ENCODE results near the gene TAF11L10.

- TF ChIP-seq RAD21 (IDR thresholded peaks at IDR 0.05; ENCODE audit: low read depth) (no peak), NFIC (IDR thresholded peaks at IDR 0.05) (no peak), FOXM1 (IDR thresholded peaks at IDR 0.05; ENCODE audit: borderline replicate concordance, low read depth) (no peak), YY1 (IDR thresholded peaks at IDR 0.05; ENCODE audit: low read depth) (no peak), ZBTB7A (IDR thresholded peaks at IDR 0.05; ENCODE audit: low read depth) (no peak)
- TF ChIP-seq, protein P1, sequence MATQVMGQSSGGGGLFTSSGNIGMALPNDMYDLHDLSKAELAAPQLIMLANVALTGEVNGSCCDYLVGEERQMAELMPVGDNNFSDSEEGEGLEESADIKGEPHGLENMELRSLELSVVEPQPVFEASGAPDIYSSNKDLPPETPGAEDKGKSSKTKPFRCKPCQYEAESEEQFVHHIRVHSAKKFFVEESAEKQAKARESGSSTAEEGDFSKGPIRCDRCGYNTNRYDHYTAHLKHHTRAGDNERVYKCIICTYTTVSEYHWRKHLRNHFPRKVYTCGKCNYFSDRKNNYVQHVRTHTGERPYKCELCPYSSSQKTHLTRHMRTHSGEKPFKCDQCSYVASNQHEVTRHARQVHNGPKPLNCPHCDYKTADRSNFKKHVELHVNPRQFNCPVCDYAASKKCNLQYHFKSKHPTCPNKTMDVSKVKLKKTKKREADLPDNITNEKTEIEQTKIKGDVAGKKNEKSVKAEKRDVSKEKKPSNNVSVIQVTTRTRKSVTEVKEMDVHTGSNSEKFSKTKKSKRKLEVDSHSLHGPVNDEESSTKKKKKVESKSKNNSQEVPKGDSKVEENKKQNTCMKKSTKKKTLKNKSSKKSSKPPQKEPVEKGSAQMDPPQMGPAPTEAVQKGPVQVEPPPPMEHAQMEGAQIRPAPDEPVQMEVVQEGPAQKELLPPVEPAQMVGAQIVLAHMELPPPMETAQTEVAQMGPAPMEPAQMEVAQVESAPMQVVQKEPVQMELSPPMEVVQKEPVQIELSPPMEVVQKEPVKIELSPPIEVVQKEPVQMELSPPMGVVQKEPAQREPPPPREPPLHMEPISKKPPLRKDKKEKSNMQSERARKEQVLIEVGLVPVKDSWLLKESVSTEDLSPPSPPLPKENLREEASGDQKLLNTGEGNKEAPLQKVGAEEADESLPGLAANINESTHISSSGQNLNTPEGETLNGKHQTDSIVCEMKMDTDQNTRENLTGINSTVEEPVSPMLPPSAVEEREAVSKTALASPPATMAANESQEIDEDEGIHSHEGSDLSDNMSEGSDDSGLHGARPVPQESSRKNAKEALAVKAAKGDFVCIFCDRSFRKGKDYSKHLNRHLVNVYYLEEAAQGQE (IDR thresholded peaks at IDR 0.05; ENCODE audit: low read depth), result no peak
Measured at GRCh38 chr5:17619354-17619753, 21.7 kb upstream of the TAF11L10 start.
